ENCODE measurements around the gene MTA3.

The MTA3 gene

GRCh38 chr2:42693688-42694479 is 125.5 kb downstream of the MTA3 start:
- DNase-seq (ENCODE audit: insufficient read length, low spot score) (no peak), FAIRE-seq (no peak)
- no peak for TF ChIP-seq CTCF (IDR thresholded peaks at IDR 0.05; ENCODE audit: insufficient read depth, missing control alignments)

- no peak for TF ChIP-seq CTCF (IDR thresholded peaks at IDR 0.05; ENCODE audit: insufficient read depth, missing control alignments)
- FAIRE-seq = no peak
- no peak for DNase-seq (ENCODE audit: insufficient read length, low spot score)
Observed at GRCh38 chr2:42696987-42697386, 128.6 kb downstream of the MTA3 start.

- DNase-seq (ENCODE audit: insufficient read length, low spot score) = no peak
- no peak for FAIRE-seq
- no peak for TF ChIP-seq CTCF (IDR thresholded peaks at IDR 0.05; ENCODE audit: insufficient read depth, missing control alignments)
Observed at GRCh38 chr2:42698940-42699339, 130.5 kb downstream of the MTA3 start.

GRCh38 chr2:42706836-42707235 is 138.4 kb downstream of the MTA3 start:
- no peak for FAIRE-seq
- no peak for DNase-seq (ENCODE audit: insufficient read length, low spot score)
- no peak for TF ChIP-seq CTCF (IDR thresholded peaks at IDR 0.05; ENCODE audit: insufficient read depth, missing control alignments)

- no peak for DNase-seq (ENCODE audit: insufficient read length, low spot score)
- no peak for FAIRE-seq
- TF ChIP-seq CTCF (IDR thresholded peaks at IDR 0.05; ENCODE audit: insufficient read depth, missing control alignments) = no peak
Observed at GRCh38 chr2:42708179-42708578, 139.7 kb downstream of the MTA3 start.

GRCh38 chr2:42711896-42712295 is 143.5 kb downstream of the MTA3 start:
- no peak for FAIRE-seq

More at GRCh38 chr2:42711896-42712295, 143.5 kb downstream of the MTA3 start:
- TF ChIP-seq CTCF (IDR thresholded peaks at IDR 0.05; ENCODE audit: insufficient read depth, missing control alignments) = no peak
- no peak for DNase-seq (ENCODE audit: insufficient read length, low spot score)
